WTC11 (cell line): ENCODE measurements around the gene COL18A1. TPM values are rescaled to one million over a fixed set of nuclear protein-coding genes. Genes with fewer than 3 reads are reported as not detected.

ENCODE experiments used
- ATAC-seq: fragments of 200-7000 bp; cut with Tn5 transposase; 2 replicates; pipeline ENCODE4 v1.10.0; 2021; ENCODE audit warnings: mild to moderate bottlenecking, moderate library complexity
- CTCF ChIA-PET: fragments of 300-600 bp; sonication (Branson Sonifier 250); formaldehyde crosslinking; loops from one replicate; lab custom pipeline; 2021; ENCODE audit warnings: antibody characterized with exemption; lab: Charles Lee
- POLR2A ChIA-PET: fragments of 350-600 bp; sonication (Branson Sonifier 250); formaldehyde crosslinking; loops from one replicate; lab custom pipeline; 2021; ENCODE audit warnings: antibody characterized with exemption; lab: Charles Lee
- DNase-seq: peaks from one replicate; pipeline ENCODE4 v3.0.0; 2021; ENCODE audit warnings: low spot score
- H3K27ac Mint-ChIP-seq: 2 replicates; pipeline ENCODE4 v1.8.0; 2021; ENCODE audit warnings: mixed read lengths
- H3K27me3 Mint-ChIP-seq: 2 replicates; pipeline ENCODE4 v1.8.0; 2021; ENCODE audit warnings: low read depth, mild to moderate bottlenecking, moderate library complexity, mixed read lengths
- H3K36me3 Mint-ChIP-seq: 2 replicates; pipeline ENCODE4 v1.8.0; 2021; ENCODE audit warnings: mixed read lengths
- H3K4me1 Mint-ChIP-seq: 2 replicates; pipeline ENCODE4 v1.8.0; 2022; ENCODE audit warnings: mixed read lengths
- H3K4me3 Mint-ChIP-seq: 2 replicates; pipeline ENCODE4 v1.8.0; 2021; ENCODE audit warnings: mild to moderate bottlenecking, moderate library complexity, mixed read lengths
- H3K9me3 Mint-ChIP-seq: 2 replicates; pipeline ENCODE4 v1.8.0; 2021; ENCODE audit warnings: mixed read lengths
- CBFB ChIP-seq: sonication (generic); formaldehyde crosslinking; IDR thresholded peaks from 2 replicates; pipeline ENCODE4 v1.8.1; 2022; ENCODE audit warnings: mild to moderate bottlenecking, low read depth, missing genetic modification reagents
- FOXK1 ChIP-seq: sonication (generic); formaldehyde crosslinking; IDR thresholded peaks from 2 replicates; pipeline ENCODE4 v1.8.0; 2022; ENCODE audit warnings: mild to moderate bottlenecking, moderate library complexity, missing genetic modification reagents
- FOXP1 ChIP-seq: sonication (generic); formaldehyde crosslinking; IDR thresholded peaks from 2 replicates; pipeline ENCODE4 v1.8.0; 2022; ENCODE audit warnings: missing genetic modification reagents, mild to moderate bottlenecking, moderate library complexity, borderline replicate concordance
- GABPB1 ChIP-seq: sonication (generic); formaldehyde crosslinking; IDR thresholded peaks from 2 replicates; pipeline ENCODE4 v1.8.1; 2023; ENCODE audit warnings: mild to moderate bottlenecking, missing genetic modification reagents
- GRHL2 ChIP-seq: fragments of 250-450 bp; sonication (Bioruptor Pico); IDR thresholded peaks from 2 replicates; pipeline ENCODE4 v1.8.0; 2022; ENCODE audit warnings: mild to moderate bottlenecking, moderate library complexity; ENCODE audit not compliant: insufficient replicate concordance, severe bottlenecking
- HMGA2 ChIP-seq: fragments of 250-450 bp; sonication (Bioruptor Pico); IDR thresholded peaks from 2 replicates; pipeline ENCODE4 v1.4.0; 2021; ENCODE audit warnings: mild to moderate bottlenecking, moderate library complexity
- JAZF1 ChIP-seq: fragments of 250-450 bp; sonication (Bioruptor Pico); IDR thresholded peaks from 2 replicates; pipeline ENCODE4 v1.9.0; 2021; ENCODE audit warnings: moderate library complexity, mild to moderate bottlenecking, inconsistent platforms
- NR3C1 ChIP-seq: sonication (generic); formaldehyde crosslinking; conservative IDR thresholded peaks from 2 replicates; pipeline ENCODE4 v1.8.1; 2023; ENCODE audit warnings: low read depth, mild to moderate bottlenecking, missing genetic modification reagents
- TEAD4 ChIP-seq: sonication (generic); formaldehyde crosslinking; IDR thresholded peaks from 2 replicates; pipeline ENCODE4 v1.8.0; 2022; ENCODE audit warnings: mild to moderate bottlenecking, missing genetic modification reagents
- TP53 ChIP-seq: sonication (generic); formaldehyde crosslinking; IDR thresholded peaks from 2 replicates; pipeline ENCODE4 v1.8.1; 2023; ENCODE audit warnings: mild to moderate bottlenecking, missing genetic modification reagents
- ZNF121 ChIP-seq: sonication (generic); formaldehyde crosslinking; IDR thresholded peaks from 2 replicates; pipeline ENCODE4 v1.8.0; 2023; ENCODE audit warnings: missing genetic modification reagents
- ZNF263 ChIP-seq: sonication (generic); formaldehyde crosslinking; IDR thresholded peaks from 2 replicates; pipeline ENCODE4 v1.8.1; 2022; ENCODE audit warnings: low read depth, mild to moderate bottlenecking, moderate library complexity, missing genetic modification reagents
- total RNA-seq: library from RNA; stranded (reverse); gene quantifications from 3 replicates; pipeline ENCODE4 v1.2.3, GENCODE V29; 2021
- TF ChIP-seq, protein P1 (sequence below): sonication (generic); formaldehyde crosslinking; IDR thresholded peaks from 2 replicates; pipeline ENCODE4 v1.8.0; 2022; ENCODE audit warnings: mild to moderate bottlenecking, missing genetic modification reagents
- TF ChIP-seq, protein P2 (sequence below): sonication (generic); formaldehyde crosslinking; IDR thresholded peaks from 2 replicates; pipeline ENCODE4 v1.8.1; 2023; ENCODE audit warnings: mild to moderate bottlenecking, moderate library complexity, missing genetic modification reagents
- TF ChIP-seq, protein P3 (sequence below): sonication (generic); formaldehyde crosslinking; conservative IDR thresholded peaks from 2 replicates; pipeline ENCODE4 v1.8.1; 2022; ENCODE audit warnings: mild to moderate bottlenecking, missing genetic modification reagents
- TF ChIP-seq, protein P4 (sequence below): sonication (generic); formaldehyde crosslinking; IDR thresholded peaks from 2 replicates; pipeline ENCODE4 v1.8.1; 2023; ENCODE audit warnings: mild to moderate bottlenecking, missing genetic modification reagents, moderate library complexity
- TF ChIP-seq, protein P5 (sequence below): fragments of 250-450 bp; sonication (Bioruptor Pico); IDR thresholded peaks from 2 replicates; pipeline ENCODE4 v1.9.0; 2021; ENCODE audit warnings: mild to moderate bottlenecking, borderline replicate concordance
- TF ChIP-seq, protein P6 (sequence below): fragments of 250-450 bp; sonication (Bioruptor Pico); IDR thresholded peaks from 2 replicates; pipeline ENCODE4 v1.9.0; 2021; ENCODE audit warnings: mild to moderate bottlenecking
- TF ChIP-seq, protein P7 (sequence below): sonication (generic); formaldehyde crosslinking; IDR thresholded peaks from 2 replicates; pipeline ENCODE4 v1.8.1; 2023; ENCODE audit warnings: mild to moderate bottlenecking, missing genetic modification reagents

Gene COL18A1
- total RNA-seq, 1 experiment from 2014 or later = 231 TPM

DNA sequence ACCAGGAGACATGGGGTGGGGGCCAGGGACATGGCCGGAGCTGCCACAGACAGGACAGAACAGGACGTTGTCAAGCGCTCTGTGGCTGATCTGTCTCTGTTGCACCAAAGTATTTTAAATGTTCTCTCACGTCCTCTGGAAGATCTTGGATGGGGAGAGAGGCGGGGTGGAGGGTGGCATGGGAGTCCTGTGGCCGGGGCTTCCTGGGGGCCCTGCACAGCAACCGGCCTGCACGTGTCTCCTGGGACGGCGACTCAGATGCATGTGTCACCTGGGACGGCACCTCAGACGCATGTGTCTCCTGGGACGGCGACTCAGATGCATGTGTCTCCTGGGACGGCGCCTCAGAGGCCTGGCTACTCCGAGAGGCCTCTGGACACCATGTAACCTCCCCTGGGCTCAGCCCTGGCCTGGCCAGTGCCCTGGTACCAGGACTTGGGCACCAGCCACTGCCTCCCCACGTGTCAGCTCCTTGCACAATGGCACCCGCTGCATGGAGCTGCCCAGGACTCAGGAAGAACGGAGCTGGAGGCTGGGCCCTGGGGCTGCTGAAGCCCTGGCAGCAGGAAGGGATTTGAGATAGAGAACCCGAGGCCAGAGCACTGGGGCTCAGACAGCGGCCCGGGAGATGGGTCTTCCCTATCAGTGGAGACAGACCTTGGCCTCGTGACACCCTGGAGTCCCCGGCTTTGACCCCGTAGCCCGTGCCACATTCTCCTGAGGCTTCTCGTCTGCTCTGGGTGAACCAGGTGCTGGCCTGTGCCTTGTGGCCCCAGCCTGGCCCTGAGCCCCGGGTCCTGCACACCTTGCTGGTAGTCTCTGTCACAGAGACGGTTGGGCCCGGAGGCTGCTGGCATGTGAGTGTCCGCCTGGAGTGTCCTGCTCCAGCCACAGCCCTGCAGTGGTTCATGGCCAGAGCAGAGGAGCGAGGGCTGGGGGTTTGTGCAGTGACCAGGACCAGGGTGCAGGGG is 152.0 kb downstream of the COL18A1 start:
- Mint-ChIP-seq H3K27me3 (peaks cover 6% of the 10 kb centered on the region), H3K36me3 (no peaks in the 10 kb centered on the region), H3K9me3 (no peaks in the 10 kb centered on the region), H3K27ac (no peak overlapping the region), H3K4me3 (no peak overlapping the region)
- DNase-seq = no peak
- CTCF ChIA-PET = interaction anchor here (0.5 to 2.2 kb wide), 31 partner anchors 12 to 422 kb away, joined by 3 to 43 read pairs (median 6); partner anchors contain the start of genes POFUT2 and SLC19A1
- POLR2A ChIA-PET = interaction anchor here (0.7 to 1.3 kb wide), 2 partner anchors 33 to 762 kb away, joined by 3 read pairs; no protein-coding TSS in a partner anchor
- TF ChIP-seq ZNF263 (no peak), NR3C1 (CRISPR knock-in tag) (no peak), HMGA2 (0 out of 2 replicates have a peak, but pooled peaks have one; percentile 2), JAZF1 (CRISPR knock-in tag) (no peak)
- TF ChIP-seq, protein P1, sequence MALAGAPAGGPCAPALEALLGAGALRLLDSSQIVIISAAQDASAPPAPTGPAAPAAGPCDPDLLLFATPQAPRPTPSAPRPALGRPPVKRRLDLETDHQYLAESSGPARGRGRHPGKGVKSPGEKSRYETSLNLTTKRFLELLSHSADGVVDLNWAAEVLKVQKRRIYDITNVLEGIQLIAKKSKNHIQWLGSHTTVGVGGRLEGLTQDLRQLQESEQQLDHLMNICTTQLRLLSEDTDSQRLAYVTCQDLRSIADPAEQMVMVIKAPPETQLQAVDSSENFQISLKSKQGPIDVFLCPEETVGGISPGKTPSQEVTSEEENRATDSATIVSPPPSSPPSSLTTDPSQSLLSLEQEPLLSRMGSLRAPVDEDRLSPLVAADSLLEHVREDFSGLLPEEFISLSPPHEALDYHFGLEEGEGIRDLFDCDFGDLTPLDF (CRISPR knock-in tag) = no peak
- TF ChIP-seq, all 79 proteins: peak for 1
- peaks cover 19% of the 10 kb centered on the region for H3K4me1 Mint-ChIP-seq
- no peak for ATAC-seq

DNA sequence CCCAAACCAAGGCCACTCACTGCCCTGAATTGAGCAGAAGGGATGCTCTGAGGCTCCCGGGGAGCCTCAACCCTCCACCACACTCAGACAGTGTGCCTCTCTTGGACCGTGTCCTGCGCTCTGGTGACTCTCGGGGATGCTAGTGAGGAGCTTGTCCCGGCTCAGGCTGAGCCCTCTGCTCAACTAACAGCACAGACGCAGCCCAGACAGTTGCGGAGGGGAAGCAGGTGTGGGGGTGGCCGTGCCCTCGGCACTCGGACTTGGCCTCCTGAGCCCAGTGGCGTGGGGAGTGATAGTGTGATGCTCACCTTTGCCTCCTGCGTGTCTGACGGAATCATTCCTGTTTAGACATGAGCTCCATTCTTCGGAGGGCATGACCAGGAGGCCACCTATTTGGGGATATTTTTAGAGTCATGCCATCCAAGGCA is 152.7 kb downstream of the COL18A1 start:
- Mint-ChIP-seq H3K36me3 (no peaks in the 10 kb centered on the region), H3K9me3 (peaks cover under 1% of the 10 kb centered on the region), H3K27me3 (peaks cover 11% of the 10 kb centered on the region), H3K4me3 (no peak overlapping the region), H3K4me1 (peaks cover 18% of the 10 kb centered on the region), H3K27ac (no peak overlapping the region)
- ChIA-PET POLR2A (no interaction called here), CTCF (interaction anchor here (0.9 to 2.2 kb wide), 3 partner anchors 18 to 262 kb away, joined by 3 to 35 read pairs (median 3); no protein-coding TSS in a partner anchor)
- DNase-seq (no peak), ATAC-seq (no peak)
- TF ChIP-seq ZNF121 (no peak), CBFB (CRISPR knock-in tag) (no peak), FOXP1 (CRISPR knock-in tag) (no peak), GABPB1 (CRISPR knock-in tag) (no peak), TEAD4 (CRISPR knock-in tag) (no peak)
- TF ChIP-seq, protein P2, sequence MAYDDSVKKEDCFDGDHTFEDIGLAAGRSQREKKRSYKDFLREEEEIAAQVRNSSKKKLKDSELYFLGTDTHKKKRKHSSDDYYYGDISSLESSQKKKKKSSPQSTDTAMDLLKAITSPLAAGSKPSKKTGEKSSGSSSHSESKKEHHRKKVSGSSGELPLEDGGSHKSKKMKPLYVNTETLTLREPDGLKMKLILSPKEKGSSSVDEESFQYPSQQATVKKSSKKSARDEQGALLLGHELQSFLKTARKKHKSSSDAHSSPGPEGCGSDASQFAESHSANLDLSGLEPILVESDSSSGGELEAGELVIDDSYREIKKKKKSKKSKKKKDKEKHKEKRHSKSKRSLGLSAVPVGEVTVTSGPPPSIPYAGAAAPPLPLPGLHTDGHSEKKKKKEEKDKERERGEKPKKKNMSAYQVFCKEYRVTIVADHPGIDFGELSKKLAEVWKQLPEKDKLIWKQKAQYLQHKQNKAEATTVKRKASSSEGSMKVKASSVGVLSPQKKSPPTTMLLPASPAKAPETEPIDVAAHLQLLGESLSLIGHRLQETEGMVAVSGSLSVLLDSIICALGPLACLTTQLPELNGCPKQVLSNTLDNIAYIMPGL (CRISPR knock-in tag) = no peak

DNA sequence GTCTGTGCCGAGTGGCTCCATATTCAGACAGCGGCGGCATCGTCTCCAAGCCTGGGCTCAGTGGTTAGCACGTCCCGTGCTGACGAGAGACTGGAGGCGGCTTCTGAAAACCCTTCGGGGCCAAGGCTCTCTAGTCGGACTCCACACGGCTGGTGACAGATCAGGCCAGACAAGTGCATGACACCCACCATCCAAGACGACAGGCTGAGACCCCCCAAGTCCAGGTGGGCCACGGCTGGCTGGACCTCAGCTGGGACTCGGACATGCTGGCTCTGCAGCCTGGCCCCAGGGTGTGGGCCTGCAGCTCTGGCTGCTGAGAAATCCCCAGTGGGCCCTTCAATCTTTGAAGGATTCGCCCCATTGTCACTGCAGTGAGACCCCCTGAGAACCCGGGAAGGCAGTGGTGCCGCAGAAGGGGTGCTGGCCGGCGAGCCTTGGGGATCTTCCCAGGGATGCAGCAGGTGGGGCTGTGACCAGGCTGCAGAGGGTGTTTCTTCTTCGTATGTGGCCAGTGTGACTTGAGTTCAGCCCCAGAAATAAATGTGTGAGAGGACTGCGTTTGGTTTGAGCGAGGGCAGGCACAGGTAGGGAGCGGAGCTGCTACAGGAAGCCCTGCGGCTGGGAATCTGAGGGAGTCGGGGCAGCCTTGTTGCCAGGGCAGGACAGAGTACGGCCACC is 153.2 kb downstream of the COL18A1 start:
- CTCF ChIA-PET = interaction anchor here (1.0 kb wide), 1 partner anchor 38 kb away, joined by 3 read pairs; no protein-coding TSS in a partner anchor
- H3K27ac Mint-ChIP-seq = peak overlapping the region; percentile 67; the same call in 1 of the 2 replicates
- TF ChIP-seq GRHL2 (CRISPR knock-in tag) (no peak), TP53 (CRISPR knock-in tag) (no peak), FOXK1 (CRISPR knock-in tag) (no peak)
- TF ChIP-seq, protein P3, sequence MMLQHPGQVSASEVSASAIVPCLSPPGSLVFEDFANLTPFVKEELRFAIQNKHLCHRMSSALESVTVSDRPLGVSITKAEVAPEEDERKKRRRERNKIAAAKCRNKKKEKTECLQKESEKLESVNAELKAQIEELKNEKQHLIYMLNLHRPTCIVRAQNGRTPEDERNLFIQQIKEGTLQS = no peak
- TF ChIP-seq, protein P4, sequence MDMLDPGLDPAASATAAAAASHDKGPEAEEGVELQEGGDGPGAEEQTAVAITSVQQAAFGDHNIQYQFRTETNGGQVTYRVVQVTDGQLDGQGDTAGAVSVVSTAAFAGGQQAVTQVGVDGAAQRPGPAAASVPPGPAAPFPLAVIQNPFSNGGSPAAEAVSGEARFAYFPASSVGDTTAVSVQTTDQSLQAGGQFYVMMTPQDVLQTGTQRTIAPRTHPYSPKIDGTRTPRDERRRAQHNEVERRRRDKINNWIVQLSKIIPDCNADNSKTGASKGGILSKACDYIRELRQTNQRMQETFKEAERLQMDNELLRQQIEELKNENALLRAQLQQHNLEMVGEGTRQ (CRISPR knock-in tag) = no peak
- TF ChIP-seq, protein P5, sequence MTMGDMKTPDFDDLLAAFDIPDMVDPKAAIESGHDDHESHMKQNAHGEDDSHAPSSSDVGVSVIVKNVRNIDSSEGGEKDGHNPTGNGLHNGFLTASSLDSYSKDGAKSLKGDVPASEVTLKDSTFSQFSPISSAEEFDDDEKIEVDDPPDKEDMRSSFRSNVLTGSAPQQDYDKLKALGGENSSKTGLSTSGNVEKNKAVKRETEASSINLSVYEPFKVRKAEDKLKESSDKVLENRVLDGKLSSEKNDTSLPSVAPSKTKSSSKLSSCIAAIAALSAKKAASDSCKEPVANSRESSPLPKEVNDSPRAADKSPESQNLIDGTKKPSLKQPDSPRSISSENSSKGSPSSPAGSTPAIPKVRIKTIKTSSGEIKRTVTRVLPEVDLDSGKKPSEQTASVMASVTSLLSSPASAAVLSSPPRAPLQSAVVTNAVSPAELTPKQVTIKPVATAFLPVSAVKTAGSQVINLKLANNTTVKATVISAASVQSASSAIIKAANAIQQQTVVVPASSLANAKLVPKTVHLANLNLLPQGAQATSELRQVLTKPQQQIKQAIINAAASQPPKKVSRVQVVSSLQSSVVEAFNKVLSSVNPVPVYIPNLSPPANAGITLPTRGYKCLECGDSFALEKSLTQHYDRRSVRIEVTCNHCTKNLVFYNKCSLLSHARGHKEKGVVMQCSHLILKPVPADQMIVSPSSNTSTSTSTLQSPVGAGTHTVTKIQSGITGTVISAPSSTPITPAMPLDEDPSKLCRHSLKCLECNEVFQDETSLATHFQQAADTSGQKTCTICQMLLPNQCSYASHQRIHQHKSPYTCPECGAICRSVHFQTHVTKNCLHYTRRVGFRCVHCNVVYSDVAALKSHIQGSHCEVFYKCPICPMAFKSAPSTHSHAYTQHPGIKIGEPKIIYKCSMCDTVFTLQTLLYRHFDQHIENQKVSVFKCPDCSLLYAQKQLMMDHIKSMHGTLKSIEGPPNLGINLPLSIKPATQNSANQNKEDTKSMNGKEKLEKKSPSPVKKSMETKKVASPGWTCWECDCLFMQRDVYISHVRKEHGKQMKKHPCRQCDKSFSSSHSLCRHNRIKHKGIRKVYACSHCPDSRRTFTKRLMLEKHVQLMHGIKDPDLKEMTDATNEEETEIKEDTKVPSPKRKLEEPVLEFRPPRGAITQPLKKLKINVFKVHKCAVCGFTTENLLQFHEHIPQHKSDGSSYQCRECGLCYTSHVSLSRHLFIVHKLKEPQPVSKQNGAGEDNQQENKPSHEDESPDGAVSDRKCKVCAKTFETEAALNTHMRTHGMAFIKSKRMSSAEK (CRISPR knock-in tag) = no peak
- TF ChIP-seq, protein P6, sequence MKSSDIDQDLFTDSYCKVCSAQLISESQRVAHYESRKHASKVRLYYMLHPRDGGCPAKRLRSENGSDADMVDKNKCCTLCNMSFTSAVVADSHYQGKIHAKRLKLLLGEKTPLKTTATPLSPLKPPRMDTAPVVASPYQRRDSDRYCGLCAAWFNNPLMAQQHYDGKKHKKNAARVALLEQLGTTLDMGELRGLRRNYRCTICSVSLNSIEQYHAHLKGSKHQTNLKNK = no peak
- TF ChIP-seq, protein P7, sequence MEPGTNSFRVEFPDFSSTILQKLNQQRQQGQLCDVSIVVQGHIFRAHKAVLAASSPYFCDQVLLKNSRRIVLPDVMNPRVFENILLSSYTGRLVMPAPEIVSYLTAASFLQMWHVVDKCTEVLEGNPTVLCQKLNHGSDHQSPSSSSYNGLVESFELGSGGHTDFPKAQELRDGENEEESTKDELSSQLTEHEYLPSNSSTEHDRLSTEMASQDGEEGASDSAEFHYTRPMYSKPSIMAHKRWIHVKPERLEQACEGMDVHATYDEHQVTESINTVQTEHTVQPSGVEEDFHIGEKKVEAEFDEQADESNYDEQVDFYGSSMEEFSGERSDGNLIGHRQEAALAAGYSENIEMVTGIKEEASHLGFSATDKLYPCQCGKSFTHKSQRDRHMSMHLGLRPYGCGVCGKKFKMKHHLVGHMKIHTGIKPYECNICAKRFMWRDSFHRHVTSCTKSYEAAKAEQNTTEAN = no peak

More for the DNA sequence above, 153.2 kb downstream of the COL18A1 start:
- DNase-seq = no peak
- peaks cover 18% of the 10 kb centered on the region for H3K4me1 Mint-ChIP-seq
- POLR2A ChIA-PET = no interaction called here
- peaks cover 17% of the 10 kb centered on the region for H3K27me3 Mint-ChIP-seq
- peaks cover 4% of the 10 kb centered on the region for H3K9me3 Mint-ChIP-seq
- no peak overlapping the region for H3K4me3 Mint-ChIP-seq
- ATAC-seq = no peak
- no peaks in the 10 kb centered on the region for H3K36me3 Mint-ChIP-seq
